ENCODE data around the gene NECAB3.

Gene NECAB3

DNA sequence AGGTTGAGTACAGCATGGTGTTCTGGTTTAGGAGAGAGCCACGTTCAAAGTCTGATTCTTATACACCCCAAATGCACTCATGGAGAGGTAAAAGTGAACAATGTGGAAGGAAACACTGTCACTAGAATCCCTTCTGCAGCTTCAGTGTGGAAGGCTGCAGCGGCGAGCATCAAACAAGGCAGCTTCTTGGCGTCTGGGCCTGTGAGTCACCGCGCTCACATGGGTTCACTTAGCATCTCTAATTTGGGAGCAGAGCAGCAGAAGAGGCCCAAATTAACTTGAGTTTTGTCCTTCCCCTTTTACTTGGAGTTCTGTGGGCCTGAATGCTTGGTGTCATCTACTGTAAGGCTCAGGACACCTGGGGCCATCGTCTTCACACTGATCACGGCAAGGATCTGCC, 22.9 kb upstream of the NECAB3 start:
- DNase-seq (ENCODE audit: low spot score): no peak

GRCh38 chr20:33696448-33696847, 22.2 kb upstream of the NECAB3 start:
- no peak for DNase-seq (ENCODE audit: low spot score)

DNA sequence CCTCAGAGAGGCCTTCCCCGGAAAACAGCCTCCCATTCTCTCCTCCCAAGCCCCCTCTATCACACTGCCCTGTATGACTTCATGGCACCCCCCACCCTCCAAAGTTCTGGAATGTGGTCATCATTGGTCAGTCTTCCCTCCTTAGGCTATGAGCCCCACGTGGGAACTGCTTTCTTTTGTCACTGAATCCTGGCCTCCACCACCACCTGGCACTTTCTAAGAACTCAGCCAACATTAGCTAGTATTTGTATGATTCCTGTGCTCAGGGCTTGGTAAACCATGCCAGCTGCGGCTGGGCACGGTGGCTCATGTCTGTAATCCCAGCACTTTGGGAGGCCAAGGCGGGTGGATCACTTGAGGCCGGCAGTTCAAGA, 20.4 kb upstream of the NECAB3 start:
- no peak for DNase-seq (ENCODE audit: low spot score)

GRCh38 chr20:33693741-33694638, 19.8 kb upstream of the NECAB3 start:
- DNase-seq (ENCODE audit: low spot score): no peak

- no peak for DNase-seq (ENCODE audit: low spot score)
Measured at GRCh38 chr20:33693289-33693688, 19.1 kb upstream of the NECAB3 start.

GRCh38 chr20:33689973-33690372, 15.7 kb upstream of the NECAB3 start:
- DNase-seq (ENCODE audit: low spot score): no peak

GRCh38 chr20:33689493-33689892, 15.3 kb upstream of the NECAB3 start:
- DNase-seq (ENCODE audit: low spot score): no peak

DNA sequence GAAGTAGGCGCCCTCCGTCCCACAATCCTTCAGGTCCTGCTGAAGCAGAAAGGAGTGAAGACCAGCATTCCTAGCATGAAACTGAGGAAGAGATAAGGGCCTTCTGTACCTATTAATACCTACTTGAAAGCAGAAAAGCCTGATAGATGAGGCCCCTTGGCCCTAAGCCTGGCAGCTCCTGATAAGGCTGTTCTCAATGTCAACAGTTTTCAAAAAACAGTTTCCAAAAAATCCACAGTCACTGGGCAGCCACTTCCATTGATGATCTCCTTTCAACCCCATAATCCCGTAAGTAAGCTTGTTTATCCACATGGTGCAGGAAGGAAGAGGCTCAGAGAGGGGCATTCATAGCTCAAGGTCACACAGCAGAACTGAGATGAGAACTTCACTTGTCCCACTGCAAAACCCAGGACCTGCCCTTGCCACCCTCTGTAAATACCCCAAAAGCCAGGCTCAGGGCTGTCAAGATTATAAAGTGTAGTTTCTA, 14.8 kb upstream of the NECAB3 start:
- DNase-seq (ENCODE audit: low spot score): no peak

GRCh38 chr20:33687993-33688937, 14.0 kb upstream of the NECAB3 start:
- no peak for DNase-seq (ENCODE audit: low spot score)

GRCh38 chr20:33687370-33687915, 13.2 kb upstream of the NECAB3 start:
- DNase-seq (ENCODE audit: low spot score): no peak

DNA sequence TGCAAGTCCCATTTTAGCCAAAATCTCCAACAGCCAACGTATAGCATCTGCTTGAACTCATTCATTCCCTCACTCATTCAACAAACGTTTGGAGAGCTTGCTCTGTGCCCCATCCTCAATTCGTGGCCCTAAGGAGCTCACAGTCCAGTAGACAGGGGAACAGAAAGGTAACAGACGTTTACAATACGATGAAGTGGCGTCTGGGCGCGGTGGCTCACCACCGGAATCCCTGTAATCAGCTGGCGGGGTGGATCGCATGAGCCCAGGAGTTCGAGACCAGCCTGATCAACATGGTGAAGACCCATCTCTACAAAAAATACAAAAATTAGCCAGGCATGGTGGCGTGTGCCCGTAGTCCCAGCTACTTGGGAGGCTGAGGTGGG, 12.7 kb upstream of the NECAB3 start:
- no peak for DNase-seq (ENCODE audit: low spot score)

DNA sequence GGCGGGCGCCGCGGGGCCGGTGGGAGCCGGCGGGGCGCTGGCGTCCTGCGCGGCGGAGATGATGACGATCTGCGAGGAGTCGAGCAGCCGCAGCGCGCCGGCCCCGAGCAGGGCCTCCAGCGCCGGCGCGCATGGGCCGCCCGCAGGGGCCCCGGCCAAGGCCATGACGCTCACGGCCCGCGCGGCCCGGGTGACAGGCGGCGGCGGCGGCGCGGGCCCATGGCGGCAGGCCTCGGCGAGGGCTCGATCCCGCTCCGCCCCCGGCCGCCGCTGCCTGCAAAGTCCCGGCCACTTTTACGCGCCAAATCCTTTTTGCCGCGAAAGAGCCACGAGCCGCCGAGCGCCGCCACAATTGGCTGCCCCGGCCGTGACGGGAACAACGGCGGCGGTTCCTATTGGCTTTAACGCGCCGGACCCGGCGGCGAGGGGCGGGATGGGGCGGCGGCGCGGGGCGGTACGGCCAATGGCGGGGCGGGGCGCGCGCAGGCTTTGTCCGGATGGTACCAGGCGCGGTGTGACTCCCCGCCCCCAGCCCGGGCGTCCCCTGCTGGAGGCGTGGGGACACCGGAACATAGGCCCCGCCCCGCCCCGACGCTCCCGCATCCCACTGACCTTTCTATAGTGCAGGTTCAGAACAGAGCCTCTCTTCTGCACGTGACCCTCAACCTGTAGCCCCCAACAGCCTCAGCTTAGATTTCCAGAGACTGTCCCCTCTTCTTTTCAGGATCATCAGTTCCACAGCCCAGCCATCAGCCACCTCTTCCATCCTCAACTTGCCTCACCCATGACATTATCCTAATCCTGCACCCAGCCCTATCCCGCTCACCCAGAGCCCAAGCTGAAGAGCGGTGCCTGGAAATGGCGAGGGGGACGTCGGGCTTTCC, 12.1 kb upstream of the NECAB3 start, which contains the start of gene E2F1:
Gene E2F1, minus strand, starts transcription at position 286 of the 884 bp plus-strand sequence. Its CDS starts 121 bp downstream, at position 165.
- DNase-seq (ENCODE audit: low spot score): peak; percentile 100

DNA sequence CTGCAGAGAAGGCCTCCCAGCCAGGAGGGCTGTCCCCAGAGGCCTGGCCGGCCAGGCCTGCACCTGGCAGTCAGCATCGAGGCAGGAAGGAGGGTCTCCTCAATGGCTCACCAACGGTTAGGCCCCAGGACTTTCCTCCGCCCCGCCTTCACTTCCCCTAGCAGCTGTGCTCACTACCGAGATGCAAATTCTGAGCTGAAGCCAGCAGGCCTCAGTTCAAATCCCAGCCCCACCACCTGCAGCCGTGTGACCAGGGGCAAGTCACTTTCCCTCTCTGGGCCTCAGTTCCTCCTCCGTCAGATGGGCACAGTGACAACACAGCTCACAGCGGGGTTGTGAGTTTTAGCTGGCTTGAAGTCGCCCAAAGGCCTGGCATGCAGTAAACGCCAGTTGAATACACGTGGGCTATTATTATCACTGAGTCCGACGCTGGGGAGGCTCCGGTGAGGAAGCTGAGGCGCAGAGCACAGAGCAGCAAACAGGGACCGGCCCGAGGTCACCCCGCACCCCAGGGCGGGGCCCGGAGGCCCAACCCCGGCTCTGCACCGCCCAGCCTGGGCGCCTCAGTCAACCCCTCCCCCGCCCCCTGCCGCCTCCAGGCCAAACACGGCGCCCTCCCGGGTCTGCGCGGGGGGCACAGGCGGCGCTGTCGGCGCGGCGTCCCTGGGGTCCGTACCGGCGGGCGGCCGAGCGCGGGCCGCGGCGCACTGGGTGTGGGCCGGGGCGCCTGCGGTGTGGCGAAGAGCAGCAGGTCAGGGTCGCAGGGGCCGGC, 11.3 kb upstream of the NECAB3 start:
- DNase-seq (ENCODE audit: low spot score): peak; percentile 79

- DNase-seq (ENCODE audit: low spot score): no peak
Measured at GRCh38 chr20:33684533-33685327, 10.5 kb upstream of the NECAB3 start.

- no peak for DNase-seq (ENCODE audit: low spot score)
Measured at GRCh38 chr20:33681728-33682353, 7.6 kb upstream of the NECAB3 start.

- no peak for DNase-seq (ENCODE audit: low spot score)
Measured at GRCh38 chr20:33681288-33681687, 7.1 kb upstream of the NECAB3 start.

- no peak for DNase-seq (ENCODE audit: low spot score)
Measured at GRCh38 chr20:33680686-33681085, 6.5 kb upstream of the NECAB3 start.

GRCh38 chr20:33679758-33680485, 5.7 kb upstream of the NECAB3 start:
- DNase-seq (ENCODE audit: low spot score): no peak
